HG03139 (cell line): Measurements from ENCODE around the gene ZNF446.

ENCODE experiments used
- ATAC-seq: cut with Tn5 transposase; IDR thresholded peaks from one replicate; pipeline ENCODE4 v1.9.1; 2021; ENCODE audit not compliant: unreplicated experiment

ZNF446 gene

GRCh38 chr19:58521651-58522050, 45.5 kb downstream of the ZNF446 start:
- ATAC-seq, result no peak

- no peak for ATAC-seq
Observed at GRCh38 chr19:58522709-58523108, 46.6 kb downstream of the ZNF446 start.

GRCh38 chr19:58529405-58529804, 53.3 kb downstream of the ZNF446 start:
- ATAC-seq, result no peak
